NT2/D1 (cell line): ENCODE results near the gene LRMDA.

Experiments used
- DNase-seq: peaks from one replicate; pipeline ENCODE4 v3.0.0-alpha.2; 2011; ENCODE audit warnings: low read depth, low spot score
- H3K27me3 ChIP-seq: 2 replicates; pipeline ENCODE4 v1.6.0; 2011; ENCODE audit warnings: mild to moderate bottlenecking; ENCODE audit not compliant: insufficient read length, insufficient read depth
- H3K36me3 ChIP-seq: 2 replicates; pipeline ENCODE4 v1.6.1; 2011; ENCODE audit warnings: mild to moderate bottlenecking, low read length, mixed read lengths; ENCODE audit not compliant: insufficient read depth, insufficient read length
- H3K4me1 ChIP-seq: 2 replicates; pipeline ENCODE4 v1.5.1; 2011; ENCODE audit not compliant: insufficient read depth, insufficient read length
- H3K4me3 ChIP-seq: 2 replicates; pipeline ENCODE4 v1.5.1; 2011; ENCODE audit warnings: low read depth; ENCODE audit not compliant: insufficient read length
- H3K9ac ChIP-seq: 2 replicates; pipeline ENCODE4 v1.6.0; 2011; ENCODE audit warnings: low read depth; ENCODE audit not compliant: insufficient read length
- H3K9me3 ChIP-seq: 2 replicates; pipeline ENCODE4 v1.5.1; 2011; ENCODE audit warnings: mild to moderate bottlenecking, low read length; ENCODE audit not compliant: insufficient read depth
- SUZ12 ChIP-seq: IDR thresholded peaks from 2 replicates; pipeline ENCODE4 v1.6.1; 2011; ENCODE audit not compliant: insufficient read length, insufficient read depth; ENCODE audit errors: extremely low read depth
- YY1 ChIP-seq: IDR thresholded peaks from 2 replicates; pipeline ENCODE4 v1.6.1; 2011; ENCODE audit not compliant: insufficient read length, insufficient read depth
- ZNF274 ChIP-seq: IDR thresholded peaks from 2 replicates; pipeline ENCODE4 v1.6.1; 2011; ENCODE audit warnings: mild to moderate bottlenecking, low read depth, low read length

The LRMDA gene

GRCh38 chr10:75861582-75861981 is 430.2 kb downstream of the LRMDA start:
- H3K9ac ChIP-seq: no peak overlapping the region
- DNase-seq: no peak
- no peak for TF ChIP-seq YY1
- no peak for TF ChIP-seq ZNF274
- TF ChIP-seq SUZ12: no peak
- H3K4me3 ChIP-seq: no peak overlapping the region
- no peaks in the 10 kb centered on the region for H3K27me3 ChIP-seq
- no peaks in the 10 kb centered on the region for H3K9me3 ChIP-seq
- peaks cover 2% of the 10 kb centered on the region for H3K4me1 ChIP-seq
- H3K36me3 ChIP-seq: no peaks in the 10 kb centered on the region

DNA sequence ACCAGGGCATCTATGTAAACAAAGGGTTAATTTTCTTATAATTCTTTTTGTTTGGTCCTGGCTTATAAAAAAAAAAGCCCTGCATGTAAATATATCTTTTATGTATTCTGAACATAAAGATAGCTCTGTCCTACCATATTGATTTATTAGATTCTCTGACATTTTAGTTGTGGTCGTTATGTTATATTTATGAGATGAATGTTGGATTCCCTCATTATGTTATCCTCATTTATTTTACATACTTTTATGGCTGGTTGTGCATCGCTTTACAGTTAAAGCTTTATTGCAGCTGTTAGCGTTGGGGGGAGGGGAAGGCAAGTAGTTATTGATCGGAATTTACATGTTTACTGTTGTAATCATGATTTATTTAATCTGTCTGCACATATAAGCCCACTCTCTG is 431.5 kb downstream of the LRMDA start:
- Histone ChIP-seq H3K9me3 (no peaks in the 10 kb centered on the region), H3K27me3 (no peaks in the 10 kb centered on the region), H3K9ac (no peak overlapping the region), H3K36me3 (no peaks in the 10 kb centered on the region), H3K4me1 (no peaks in the 10 kb centered on the region), H3K4me3 (no peak overlapping the region)
- no peak for TF ChIP-seq SUZ12
- DNase-seq: no peak

- H3K9ac ChIP-seq: no peak overlapping the region
- no peak overlapping the region for H3K4me3 ChIP-seq
- DNase-seq: no peak
- H3K4me1 ChIP-seq: no peaks in the 10 kb centered on the region
- TF ChIP-seq ZNF274 (no peak), YY1 (no peak), SUZ12 (no peak)
- H3K36me3 ChIP-seq: no peaks in the 10 kb centered on the region
- no peaks in the 10 kb centered on the region for H3K27me3 ChIP-seq
- H3K9me3 ChIP-seq: no peaks in the 10 kb centered on the region
Measured at GRCh38 chr10:75864717-75865116, 433.3 kb downstream of the LRMDA start.

GRCh38 chr10:75865413-75866299 is 434.2 kb downstream of the LRMDA start:
- no peaks in the 10 kb centered on the region for H3K36me3 ChIP-seq
- H3K27me3 ChIP-seq: no peaks in the 10 kb centered on the region
- no peaks in the 10 kb centered on the region for H3K9me3 ChIP-seq
- no peak overlapping the region for H3K9ac ChIP-seq
- no peak overlapping the region for H3K4me3 ChIP-seq
- no peak for DNase-seq
- no peaks in the 10 kb centered on the region for H3K4me1 ChIP-seq
- TF ChIP-seq SUZ12 (no peak), ZNF274 (no peak), YY1 (no peak)

GRCh38 chr10:75866300-75866625 is 434.8 kb downstream of the LRMDA start:
- Histone ChIP-seq H3K27me3 (peaks cover 3% of the 10 kb centered on the region), H3K36me3 (no peaks in the 10 kb centered on the region), H3K9ac (no peak overlapping the region), H3K4me1 (no peaks in the 10 kb centered on the region), H3K9me3 (no peaks in the 10 kb centered on the region), H3K4me3 (no peak overlapping the region)
- TF ChIP-seq ZNF274 (no peak), YY1 (no peak), SUZ12 (no peak)
- no peak for DNase-seq

GRCh38 chr10:75866731-75867130 is 435.3 kb downstream of the LRMDA start:
- Histone ChIP-seq H3K9me3 (no peaks in the 10 kb centered on the region), H3K4me3 (no peak overlapping the region), H3K9ac (no peak overlapping the region), H3K36me3 (no peaks in the 10 kb centered on the region), H3K27me3 (peaks cover 5% of the 10 kb centered on the region), H3K4me1 (no peaks in the 10 kb centered on the region)
- DNase-seq: no peak
- no peak for TF ChIP-seq SUZ12
- TF ChIP-seq YY1: no peak
- TF ChIP-seq ZNF274: no peak

DNA sequence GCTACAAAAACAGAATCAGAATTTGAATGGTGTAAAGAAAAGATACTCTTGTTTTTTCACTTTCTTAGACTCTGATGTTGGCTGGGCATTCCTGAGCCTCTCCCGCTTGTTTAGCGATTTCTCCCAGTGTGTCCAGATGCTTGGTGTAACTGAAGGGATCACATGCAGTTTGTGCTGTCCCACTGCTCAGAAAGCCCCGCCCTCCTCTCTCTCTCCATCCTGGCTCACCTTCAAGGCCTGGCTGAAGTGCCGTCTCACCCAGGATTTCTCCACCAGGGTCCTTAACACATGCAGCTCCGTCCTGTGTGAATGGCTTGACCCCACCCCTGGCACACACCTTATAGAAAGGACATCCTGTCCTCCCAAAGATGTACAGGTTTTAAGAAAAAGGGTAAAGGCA is 437.1 kb downstream of the LRMDA start:
- TF ChIP-seq SUZ12 (no peak), YY1 (no peak), ZNF274 (no peak)
- Histone ChIP-seq H3K9ac (no peak overlapping the region), H3K4me1 (no peaks in the 10 kb centered on the region), H3K4me3 (no peak overlapping the region), H3K36me3 (no peaks in the 10 kb centered on the region), H3K9me3 (no peaks in the 10 kb centered on the region), H3K27me3 (peaks cover 5% of the 10 kb centered on the region)
- no peak for DNase-seq

GRCh38 chr10:75870039-75870645 is 438.7 kb downstream of the LRMDA start:
- Histone ChIP-seq H3K36me3 (no peaks in the 10 kb centered on the region), H3K4me1 (no peaks in the 10 kb centered on the region), H3K9ac (no peak overlapping the region), H3K27me3 (peaks cover 5% of the 10 kb centered on the region), H3K9me3 (no peaks in the 10 kb centered on the region), H3K4me3 (no peak overlapping the region)
- TF ChIP-seq YY1 (no peak), SUZ12 (no peak), ZNF274 (no peak)
- DNase-seq: no peak
